Fibroblast of the aortic adventitia (primary cell): ENCODE data around the gene CDC42BPB. TPM values are rescaled to one million over a fixed set of nuclear protein-coding genes. Genes with fewer than 3 reads are reported as not detected.

Source experiments
- DNase-seq: peaks from one replicate; pipeline ENCODE4 v3.0.0-alpha.2; 2010; ENCODE audit warnings: low read depth
- H3K4me3 ChIP-seq: 2 replicates; pipeline ENCODE4 v1.5.1; 2011; ENCODE audit warnings: low read depth, mild to moderate bottlenecking, control low read depth, low read length, moderate library complexity
- CTCF ChIP-seq: IDR thresholded peaks from 2 replicates; pipeline ENCODE4 v1.5.1; 2011; ENCODE audit warnings: mild to moderate bottlenecking, low read length, control low read depth, inconsistent platforms; ENCODE audit not compliant: insufficient read depth
- total RNA-seq: library from RNA; depleted of rRNA; stranded (reverse); fragments of >200 nt; gene quantifications from 2 replicates; pipeline ENCODE4 v1.2.3, GENCODE V29; 2012; ENCODE audit warnings: low replicate concordance

The CDC42BPB gene
- total RNA-seq, 1 donor = 78.4 TPM

- H3K4me3 ChIP-seq = no peak overlapping the region
- DNase-seq = no peak
- no peak for TF ChIP-seq CTCF
Measured at GRCh38 chr14:102913341-102914211, 143.8 kb downstream of the CDC42BPB start.

- no peak for DNase-seq
- no peak for TF ChIP-seq CTCF
- H3K4me3 ChIP-seq = no peak overlapping the region
Measured at GRCh38 chr14:102911991-102912761, 145.2 kb downstream of the CDC42BPB start.

DNA sequence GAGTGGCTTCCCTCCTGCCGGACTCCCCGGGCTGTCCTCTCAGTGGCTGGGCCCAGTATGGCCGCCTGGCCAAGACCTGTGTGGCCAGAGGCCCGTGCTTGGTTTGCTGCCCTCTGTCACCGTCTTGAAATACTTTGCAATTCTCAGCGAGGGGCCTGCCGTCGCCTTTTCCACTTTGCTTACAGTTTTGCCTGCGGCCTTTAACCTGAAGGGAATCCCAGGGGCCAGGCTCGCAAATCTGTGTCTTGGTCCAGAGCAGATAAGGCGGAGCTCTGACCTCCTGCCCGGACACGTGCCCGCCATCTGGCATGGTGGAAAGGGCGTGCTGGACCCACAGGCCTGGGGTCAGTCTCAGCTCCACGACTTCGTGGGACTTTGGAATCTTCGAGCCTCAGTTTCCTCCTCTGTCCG is 145.8 kb downstream of the CDC42BPB start:
- TF ChIP-seq CTCF = no peak
- H3K4me3 ChIP-seq = no peak overlapping the region
- no peak for DNase-seq

DNA sequence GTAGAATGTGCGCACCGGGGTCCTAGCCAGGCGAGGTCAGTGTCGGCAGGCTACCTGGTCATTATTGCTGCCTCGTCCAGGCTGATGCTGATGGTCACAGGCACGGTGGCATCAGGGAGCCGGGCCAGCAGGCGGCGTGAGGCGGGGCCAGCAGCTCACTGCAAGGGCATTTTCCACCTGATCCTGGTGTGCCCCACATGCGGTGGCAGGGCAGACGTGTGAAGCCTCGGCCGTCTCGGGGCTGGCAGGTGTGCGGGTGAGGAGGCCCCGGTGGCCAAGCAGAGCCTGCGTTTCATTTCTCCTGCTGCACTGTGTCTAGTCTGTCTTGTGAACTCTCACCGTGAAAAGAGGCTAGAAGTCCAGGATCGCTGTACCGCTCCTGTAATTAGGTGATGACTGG is 146.9 kb downstream of the CDC42BPB start:
- TF ChIP-seq CTCF = no peak
- no peak for DNase-seq
- H3K4me3 ChIP-seq = no peak overlapping the region

DNA sequence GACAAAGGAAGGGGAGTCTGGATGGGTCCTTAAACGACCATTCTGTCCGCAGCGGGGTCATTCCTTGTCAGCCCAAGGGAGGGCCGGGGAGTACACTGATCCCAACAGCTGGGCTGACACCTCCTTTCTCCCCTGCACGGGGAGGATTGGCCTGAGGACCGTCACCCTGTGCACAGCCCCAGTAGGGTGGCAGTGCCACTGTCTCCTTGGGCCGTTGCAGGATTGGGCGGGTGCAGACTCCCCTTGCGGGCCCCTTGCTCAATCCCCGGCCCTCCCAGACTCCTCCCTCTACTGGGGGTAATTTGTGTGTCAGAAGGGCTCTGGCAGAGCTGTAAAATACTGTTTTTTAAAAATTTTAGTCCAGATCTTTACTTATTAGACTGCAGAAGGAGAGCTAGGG is 147.4 kb downstream of the CDC42BPB start:
- no peak for DNase-seq
- no peak overlapping the region for H3K4me3 ChIP-seq
- no peak for TF ChIP-seq CTCF

- no peak for TF ChIP-seq CTCF
- no peak overlapping the region for H3K4me3 ChIP-seq
- DNase-seq = no peak
Measured at GRCh38 chr14:102909462-102909861, 147.9 kb downstream of the CDC42BPB start.
